HepG2 (cell line): ENCODE data around the gene PTCH1. TPM values are rescaled to one million over a fixed set of nuclear protein-coding genes. Genes with fewer than 3 reads are reported as not detected.
A peak's percentile ranks its signal among the peaks of the same experiment; 100 is the strongest.

Source experiments
- ATAC-seq: fragments of 200-7000 bp; cut with Tn5 transposase; 3 replicates; pipeline ENCODE4 v1.9.1; 2020; ENCODE audit warnings: mild to moderate bottlenecking, moderate library complexity
- BruUV-seq: library from RNA; stranded (reverse); fragments of 400-500 nt; replicated peaks from 2 replicates; lab custom pipeline; 2021; lab: Mats Ljungman, UMichigan
- CTCF ChIA-PET: fragments of 300-600 bp; formaldehyde crosslinking; extraction: SDS; loops from one replicate; lab custom pipeline; 2021; ENCODE audit warnings: low total read pairs, inconsistent platforms, low intra/inter-chr PET ratio; lab: Yijun Ruan, JAX
- POLR2A ChIA-PET: fragments of 350-600 bp; sonication (Branson Sonifier 250); formaldehyde crosslinking; loops from one replicate; lab custom pipeline; 2020; ENCODE audit warnings: antibody characterized with exemption, inconsistent platforms; lab: Yijun Ruan, JAX
- DNase-seq: peaks from one replicate; pipeline ENCODE4 v3.0.0-alpha.2; 2015; ENCODE audit warnings: low spot score
- FAIRE-seq: peaks from 3 replicates; lab custom pipeline; 2011; peaks lifted over from hg19 to GRCh38; lab: Jason Lieb, UNC
- H2AFZ ChIP-seq: one replicate; pipeline ENCODE4 v1.6.1; 2011; ENCODE audit warnings: low read length, inconsistent platforms
- H3K27ac ChIP-seq: fragments of 300-600 bp; 3 replicates; pipeline ENCODE4 v1.8.0; 2011; ENCODE audit warnings: mixed run types, mild to moderate bottlenecking, mixed read lengths, low read length, inconsistent platforms; ENCODE audit not compliant: insufficient read depth; ENCODE audit errors: extremely low read length
- H3K27me3 ChIP-seq, 2 experiments: fragments of 200-600 bp in 1 of 2; 2 replicates in 1 of 2; 3 replicates in 1 of 2; pipeline versions ENCODE4 v1.6.0 to v1.8.0; 2011; ENCODE audit warnings: low read length in 2 of 2, mild to moderate bottlenecking in 2 of 2, moderate library complexity in 2 of 2, inconsistent platforms in 1 of 2; ENCODE audit not compliant: insufficient read depth in 2 of 2, control insufficient read depth in 1 of 2
- H3K36me3 ChIP-seq, 2 experiments: fragments of 200-600 bp in 1 of 2; replicated peaks in 1 of 2; 2 replicates in 1 of 2; 3 replicates in 1 of 2; pipeline versions ENCODE4 v1.5.1 to v1.8.0; 2011; ENCODE audit warnings: low read length in 2 of 2, inconsistent platforms in 1 of 2; ENCODE audit not compliant: insufficient read depth in 2 of 2, control insufficient read depth in 1 of 2
- H3K4me1 ChIP-seq: 2 replicates; pipeline ENCODE4 v1.5.1; 2012; ENCODE audit warnings: low read length, inconsistent platforms; ENCODE audit not compliant: insufficient read depth
- H3K4me2 ChIP-seq: 2 replicates; pipeline ENCODE4 v1.6.0; 2011; ENCODE audit warnings: low read depth, low read length, inconsistent platforms
- H3K4me3 ChIP-seq, 3 experiments: fragments of 200-600 bp in 1 of 3; sonication (generic), shearing (Covaris generic) in 1 of 3; replicated peaks in 1 of 3; 2 replicates each; pipeline ENCODE4 v1.5.1; 2011 to 2016; ENCODE audit warnings: low read length in 3 of 3, inconsistent platforms in 2 of 3, low read depth in 2 of 3, mild to moderate bottlenecking in 2 of 3, control low read depth in 1 of 3, mixed read lengths in 1 of 3; ENCODE audit not compliant: insufficient read depth in 1 of 3
- H3K79me2 ChIP-seq: one replicate; pipeline ENCODE4 v1.6.1; 2011; ENCODE audit warnings: low read length, inconsistent platforms; ENCODE audit not compliant: insufficient read depth
- H3K9ac ChIP-seq: 2 replicates; pipeline ENCODE4 v1.6.0; 2011; ENCODE audit warnings: mild to moderate bottlenecking, low read depth, low read length, inconsistent platforms; ENCODE audit not compliant: insufficient read depth
- H3K9me3 ChIP-seq: 2 replicates; pipeline ENCODE4 v1.5.1; 2012; ENCODE audit warnings: mild to moderate bottlenecking, low read length
- H4K20me1 ChIP-seq: 2 replicates; pipeline ENCODE4 v1.6.0; 2011; ENCODE audit warnings: inconsistent platforms, mild to moderate bottlenecking, low read length, moderate library complexity; ENCODE audit not compliant: insufficient read depth
- ASH2L ChIP-seq: fragments of 300-600, 200-600 bp; sonication (generic); IDR thresholded peaks from 2 replicates; pipeline ENCODE4 v1.7.0; 2017; ENCODE audit warnings: low read depth, mild to moderate bottlenecking, moderate library complexity, mixed read lengths, low read length; ENCODE audit not compliant: insufficient read length
- FUBP1 ChIP-seq: sonication (generic); formaldehyde crosslinking; IDR thresholded peaks from 2 replicates; pipeline ENCODE4 v1.5.1; 2020; ENCODE audit warnings: missing genetic modification reagents, mild to moderate bottlenecking, borderline replicate concordance
- HNRNPLL ChIP-seq: fragments of 200-400 bp; formaldehyde crosslinking; IDR thresholded peaks from 2 replicates; pipeline ENCODE4 v1.6.1; 2017; ENCODE audit warnings: mild to moderate bottlenecking, low read depth, low read length; ENCODE audit not compliant: poor library complexity, severe bottlenecking
- IRF9 ChIP-seq: sonication (generic); formaldehyde crosslinking; IDR thresholded peaks from 2 replicates; pipeline ENCODE4 v1.8.0; 2022; ENCODE audit warnings: missing genetic modification reagents, mild to moderate bottlenecking, borderline replicate concordance
- ISL2 ChIP-seq: sonication (generic); formaldehyde crosslinking; IDR thresholded peaks from 2 replicates; pipeline ENCODE4 v1.5.0; 2020; ENCODE audit warnings: missing genetic modification reagents
- NCOA1 ChIP-seq: sonication (generic); formaldehyde crosslinking; IDR thresholded peaks from 2 replicates; pipeline ENCODE4 v1.9.0; 2021; ENCODE audit warnings: missing genetic modification reagents
- ZNF280D ChIP-seq: sonication (generic); formaldehyde crosslinking; IDR thresholded peaks from 2 replicates; pipeline ENCODE4 v1.5.1; 2020; ENCODE audit warnings: mild to moderate bottlenecking, missing genetic modification reagents
- whole genome bisulfite sequencing: methylation state at CpG from one replicate; pipeline ENCODE4 v1.1.6; 2017; ENCODE audit warnings: low lambda C conversion rate; 5-methylcytosine and 5-hydroxymethylcytosine counted together
- in situ Hi-C: cut with HindIII; loops from 2 replicates; pipeline ENCODE4 v1.10.0; 2017; ENCODE audit warnings: low pct_unique_long_range_greater_than_20kb; ENCODE audit not compliant: extremely low pct_ligation_motif_present
- intact Hi-C: fragments of 100-400 bp; cut with micrococcal nuclease; formaldehyde crosslinking; loops from one replicate; pipeline ENCODE4 v1.10.0; 2022; ENCODE audit not compliant: unreplicated experiment
- polyA plus RNA-seq, 8 experiments: library from polyadenylated mRNA; depleted of rRNA in 3 of 8; stranded (reverse) in 7 of 8; unstranded in 1 of 8; fragments of >200 nt; fragmentation: Illumina TruSeq in 4 of 8; extraction: Trizol in 4 of 8; gene quantifications; 2 replicates each; pipeline versions ENCODE4 v1.2.1 to v1.2.3, GENCODE V29; 2011 to 2016; ENCODE audit warnings: low read depth in 4 of 8, missing spikeins in 1 of 8, mixed read lengths in 1 of 8; ENCODE audit not compliant: insufficient read depth in 1 of 8
- total RNA-seq, 5 experiments: library from RNA; depleted of rRNA; stranded (reverse); fragments of >200 nt; fragmentation: Illumina TruSeq; extraction: Trizol; gene quantifications; 2 replicates each; pipeline ENCODE4 v1.2.3, GENCODE V29; 2016; ENCODE audit warnings: low read depth in 1 of 5

Gene PTCH1
- total and polyA plus RNA-seq, 2 of the 13 experiments (the other 11 are each of a cell fraction or from before 2014, with no cell fraction given): 2.8 to 3.9 TPM

- peaks cover 14% of the 10 kb centered on the region for H3K4me1 ChIP-seq
- no peaks in the 10 kb centered on the region for H4K20me1 ChIP-seq
- ChIA-PET CTCF (no interaction called here), POLR2A (no interaction called here)
- ATAC-seq: no peak
- no TSS peak for BruUV-seq
- H3K36me3 ChIP-seq: peaks cover 0 to 7% of the 10 kb centered on the region in 2 experiments; a peak in 1 of 5 replicates
- H3K27ac ChIP-seq: no peak overlapping the region
- no peaks in the 10 kb centered on the region; a peak in 1 of 5 replicates for H3K27me3 ChIP-seq
- FAIRE-seq: no peak
- TF ChIP-seq ISL2 (CRISPR knock-in tag) (no peak), ZNF280D (CRISPR knock-in tag) (0 out of 2 replicates have a peak, but pooled peaks have one; percentile 55), NCOA1 (CRISPR knock-in tag) (no peak), FUBP1 (no peak), IRF9 (CRISPR knock-in tag) (no peak), ASH2L (no peak), HNRNPLL (no peak)
- intact Hi-C loops: no loop called here
- H3K9me3 ChIP-seq: peaks cover 22% of the 10 kb centered on the region
- no peak overlapping the region for H3K4me2 ChIP-seq
- H3K79me2 ChIP-seq: no peaks in the 10 kb centered on the region
- H3K9ac ChIP-seq: no peak overlapping the region
- in situ Hi-C loops: no loop called here
- no peak overlapping the region for H2AFZ ChIP-seq
- no peak for DNase-seq
- H3K4me3 ChIP-seq: no peak overlapping the region
- 100% methylated on average over 1 of the region's 1 CpG for WGBS
These were observed 94.1 kb downstream of the PTCH1 start for GRCh38 chr9:95422650-95423049.
